ENCODE data around the gene IL1RAPL2. TPM values are rescaled to one million over a fixed set of nuclear protein-coding genes. Genes with fewer than 3 reads are reported as not detected.

IL1RAPL2 gene
- total RNA-seq, 1 experiment from 2014 or later, result 1.6 TPM

GRCh38 chrX:105221374-105221773 is 655.4 kb downstream of the IL1RAPL2 start:
- Histone ChIP-seq H3F3A (ENCODE audit: insufficient read depth, low read depth) (no peaks in the 10 kb centered on the region), H3K4me3 (no peak overlapping the region), H2AFZ (no peak overlapping the region), H3K9me2 (ENCODE audit: insufficient read depth) (no peaks in the 10 kb centered on the region), H3K27me3 (ENCODE audit: insufficient read depth, low read depth) (no peaks in the 10 kb centered on the region), H3K79me2 (ENCODE audit: low read depth) (no peaks in the 10 kb centered on the region), H3K4me1 (replicated peaks; ENCODE audit: insufficient read depth) (no peaks in the 10 kb centered on the region), H3K4me2 (no peak overlapping the region), H4K20me1 (ENCODE audit: insufficient read depth) (no peaks in the 10 kb centered on the region), H3K27ac (no peak overlapping the region), H3K36me3 (ENCODE audit: low read depth) (no peaks in the 10 kb centered on the region), H3K9me3 (ENCODE audit: insufficient read depth, low read depth) (no peaks in the 10 kb centered on the region)
- no peak for DNase-seq
- intact Hi-C loops (cut with micrococcal nuclease; ENCODE audit: unreplicated experiment), result no loop called here
- BruUV-seq (replicated peaks), result no TSS peak
- CTCF ChIA-PET, result no interaction called here
- POLR2A ChIA-PET (ENCODE audit: unreplicated experiment), result no interaction called here
- TF ChIP-seq CTCF (conservative IDR thresholded peaks at IDR 0.05) (no peak), EZH2 (IDR thresholded peaks at IDR 0.05; ENCODE audit: low read depth) (no peak)

- Histone ChIP-seq H3K4me1 (replicated peaks; ENCODE audit: insufficient read depth) (no peaks in the 10 kb centered on the region), H3K36me3 (ENCODE audit: low read depth) (no peaks in the 10 kb centered on the region), H3K9me2 (ENCODE audit: insufficient read depth) (no peaks in the 10 kb centered on the region), H3K27me3 (ENCODE audit: insufficient read depth, low read depth) (no peaks in the 10 kb centered on the region), H3K9me3 (ENCODE audit: insufficient read depth, low read depth) (no peaks in the 10 kb centered on the region), H3K27ac (no peak overlapping the region), H4K20me1 (ENCODE audit: insufficient read depth) (no peaks in the 10 kb centered on the region), H3F3A (ENCODE audit: insufficient read depth, low read depth) (no peaks in the 10 kb centered on the region), H3K79me2 (ENCODE audit: low read depth) (no peaks in the 10 kb centered on the region), H3K4me2 (no peak overlapping the region), H3K4me3 (no peak overlapping the region), H2AFZ (no peak overlapping the region)
- no TSS peak for BruUV-seq (replicated peaks)
- DNase-seq, result no peak
- ChIA-PET CTCF (no interaction called here), POLR2A (ENCODE audit: unreplicated experiment) (no interaction called here)
- TF ChIP-seq CTCF (conservative IDR thresholded peaks at IDR 0.05), result no peak
- TF ChIP-seq EZH2 (IDR thresholded peaks at IDR 0.05; ENCODE audit: low read depth), result no peak
- intact Hi-C loops (cut with micrococcal nuclease; ENCODE audit: unreplicated experiment), result no loop called here
Observed at GRCh38 chrX:105226499-105226898, 660.5 kb downstream of the IL1RAPL2 start.

- CTCF ChIA-PET, result no interaction called here
- no peaks in the 10 kb centered on the region for H3K79me2 ChIP-seq (ENCODE audit: low read depth)
- H3K27ac ChIP-seq, result no peak overlapping the region
- H3F3A ChIP-seq (ENCODE audit: insufficient read depth, low read depth), result no peaks in the 10 kb centered on the region
- H3K9me2 ChIP-seq (ENCODE audit: insufficient read depth), result no peaks in the 10 kb centered on the region
- no peaks in the 10 kb centered on the region for H4K20me1 ChIP-seq (ENCODE audit: insufficient read depth)
- no peaks in the 10 kb centered on the region for H3K9me3 ChIP-seq (ENCODE audit: insufficient read depth, low read depth)
- DNase-seq, result no peak
- intact Hi-C loops (cut with micrococcal nuclease; ENCODE audit: unreplicated experiment), result no loop called here
- no peak for TF ChIP-seq EZH2 (IDR thresholded peaks at IDR 0.05; ENCODE audit: low read depth)
- TF ChIP-seq CTCF (conservative IDR thresholded peaks at IDR 0.05), result no peak
- H3K4me3 ChIP-seq, result no peak overlapping the region
- no peak overlapping the region for H3K4me2 ChIP-seq
- H2AFZ ChIP-seq, result no peak overlapping the region
- BruUV-seq (replicated peaks), result no TSS peak
- H3K4me1 ChIP-seq (replicated peaks; ENCODE audit: insufficient read depth), result no peaks in the 10 kb centered on the region
- POLR2A ChIA-PET (ENCODE audit: unreplicated experiment), result no interaction called here
- no peaks in the 10 kb centered on the region for H3K36me3 ChIP-seq (ENCODE audit: low read depth)
- H3K27me3 ChIP-seq (ENCODE audit: insufficient read depth, low read depth), result no peaks in the 10 kb centered on the region
Observed at GRCh38 chrX:105228602-105229001, 662.6 kb downstream of the IL1RAPL2 start.

Data from PC-9 (cell line).